GM10266 (cell line): Measurements from ENCODE around the gene FRMPD4.

Source experiments
- DNase-seq: peaks from one replicate; pipeline ENCODE4 v3.0.0; 2012; ENCODE audit errors: extremely low spot score
- CTCF ChIP-seq: IDR thresholded peaks from 2 replicates; pipeline ENCODE4 v1.5.1; 2012; ENCODE audit warnings: mild to moderate bottlenecking, low read depth; ENCODE audit not compliant: control insufficient read depth, insufficient read depth; ENCODE audit errors: missing control alignments

The FRMPD4 gene

GRCh38 chrX:12249997-12250396, 111.7 kb downstream of the FRMPD4 start:
- no peak for DNase-seq
- no peak for TF ChIP-seq CTCF

DNA sequence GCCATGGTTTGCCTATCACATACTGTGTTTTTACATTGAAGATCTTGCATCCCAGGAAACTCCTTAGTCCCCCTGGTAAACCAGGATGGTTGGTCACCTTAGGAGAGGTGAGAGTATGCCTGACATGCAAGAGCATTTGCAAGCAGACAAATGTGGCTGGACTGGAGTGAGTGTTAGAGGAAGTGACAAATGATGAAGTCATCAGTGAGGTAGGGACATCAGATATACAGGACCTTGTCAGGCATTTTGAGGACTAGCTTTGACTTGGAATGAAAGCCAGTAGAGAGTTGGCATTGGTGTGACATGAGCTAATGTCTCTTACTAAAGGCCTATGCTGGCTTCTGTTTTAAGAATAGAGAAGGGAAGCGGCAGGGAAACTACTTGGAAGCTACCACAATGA, 124.9 kb downstream of the FRMPD4 start:
- no peak for DNase-seq
- TF ChIP-seq CTCF: no peak

DNA sequence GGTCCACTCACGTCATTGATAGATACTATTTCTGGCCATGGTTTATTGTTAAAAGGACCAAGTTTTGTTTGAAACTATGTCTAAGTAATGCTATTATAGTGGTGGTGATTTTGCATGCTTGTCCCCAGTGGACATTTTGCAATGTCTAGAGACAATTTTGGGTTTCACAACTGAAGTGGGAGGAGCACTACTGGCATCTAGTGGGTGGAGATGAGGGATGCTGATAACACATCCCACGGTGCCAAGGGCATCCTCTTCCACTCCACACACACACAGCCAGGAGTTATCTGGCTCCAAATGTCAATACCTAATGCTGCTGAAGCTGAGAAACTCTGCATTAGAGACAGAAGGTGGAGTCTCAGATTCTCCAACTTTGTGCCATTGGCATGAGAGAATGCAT, 131.2 kb downstream of the FRMPD4 start:
- no peak for TF ChIP-seq CTCF
- no peak for DNase-seq

GRCh38 chrX:12278151-12278550, 139.9 kb downstream of the FRMPD4 start:
- no peak for TF ChIP-seq CTCF
- no peak for DNase-seq

- no peak for TF ChIP-seq CTCF
- no peak for DNase-seq
Observed at GRCh38 chrX:12282991-12283390, 144.7 kb downstream of the FRMPD4 start.

DNA sequence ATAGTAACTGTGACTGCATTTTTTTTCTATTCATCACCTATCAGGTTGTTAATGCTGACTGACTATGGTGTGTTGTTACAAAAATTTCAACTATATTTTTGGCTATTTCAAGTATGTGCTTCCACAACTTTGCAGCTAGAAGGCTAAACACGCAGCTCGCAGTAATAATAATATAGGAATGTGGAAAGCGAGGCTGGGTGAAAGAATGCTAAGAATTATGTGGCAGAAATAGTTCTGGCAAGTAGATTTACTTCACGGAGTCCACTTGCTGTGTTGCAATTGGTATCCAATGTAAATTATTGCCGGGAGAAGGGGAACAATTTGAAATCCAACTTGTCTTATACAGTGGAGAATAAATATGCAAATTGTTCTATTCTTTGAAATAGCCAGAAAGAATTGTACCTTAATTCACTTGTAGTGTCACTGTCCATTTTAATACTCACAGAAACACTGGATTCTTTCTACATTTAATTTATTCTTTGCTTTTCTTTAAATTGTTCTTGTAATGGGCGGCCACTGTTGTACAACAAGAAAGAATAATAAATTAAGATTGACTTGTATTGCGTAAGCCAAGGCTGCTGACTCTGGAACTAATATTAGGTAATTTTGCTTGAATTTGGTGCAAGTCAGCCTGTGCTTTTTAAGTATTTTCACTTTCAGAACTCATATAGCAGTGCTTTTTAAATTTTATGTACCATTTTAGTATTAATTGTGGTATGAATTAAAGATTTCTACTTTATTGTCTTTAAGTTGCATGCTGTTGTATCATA, 154.9 kb downstream of the FRMPD4 start:
- DNase-seq: no peak
- no peak for TF ChIP-seq CTCF

DNA sequence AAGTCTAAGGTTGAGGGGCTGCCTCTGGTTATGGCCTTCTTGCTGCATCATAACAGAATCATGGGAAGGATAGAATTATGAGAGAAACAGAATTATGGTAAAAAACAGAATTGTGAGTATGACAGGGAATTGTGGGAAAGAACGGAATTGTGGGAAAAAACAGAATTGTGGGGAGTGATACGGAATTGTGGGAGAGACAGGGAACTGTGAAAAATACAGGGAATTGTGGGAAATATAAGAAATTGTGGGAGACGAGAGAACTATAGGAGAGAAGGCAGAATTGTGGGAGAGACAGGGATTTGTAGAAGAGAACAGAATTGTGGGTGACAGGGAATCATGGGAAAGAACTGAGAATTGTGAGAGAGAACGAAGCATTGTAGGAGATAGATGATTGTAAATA, 159.1 kb downstream of the FRMPD4 start:
- TF ChIP-seq CTCF: no peak
- no peak for DNase-seq
